ENCODE results near the gene CD99.
"Not testable (repeated sequence)": the region's sequence is repeated elsewhere in the genome, so short reads cannot be mapped to it uniquely, and the experiment has no call there.

CD99 gene

GRCh38 chrX:2733286-2733685 is 42.2 kb downstream of the CD99 start:
- H3K36me3 ChIP-seq (replicated peaks; ENCODE audit: low read depth, low read length) = peaks cover 39% of the 10 kb centered on the region
- H3K9ac ChIP-seq (ENCODE audit: low read length) = no peak overlapping the region
- H3K4me1 ChIP-seq (ENCODE audit: low read length) = no peaks in the 10 kb centered on the region
- no peak overlapping the region for H2AFZ ChIP-seq (ENCODE audit: low read depth, low read length)
- H3K27me3 ChIP-seq (ENCODE audit: low read depth, low read length) = no peaks in the 10 kb centered on the region
- no peak overlapping the region for H3K27ac ChIP-seq (ENCODE audit: low read length)
- H3K4me3 ChIP-seq (ENCODE audit: low read length) = no peak overlapping the region
- H3K79me2 ChIP-seq (ENCODE audit: low read length) = no peaks in the 10 kb centered on the region
- no peaks in the 10 kb centered on the region for H3K9me3 ChIP-seq (ENCODE audit: insufficient read depth, low read length)
- no peaks in the 10 kb centered on the region for H4K20me1 ChIP-seq (ENCODE audit: insufficient read depth, low read length)
- TF ChIP-seq EZH2phosphoT487 (IDR thresholded peaks at IDR 0.05; ENCODE audit: low read depth) = no peak
- TF ChIP-seq CTCF (IDR thresholded peaks at IDR 0.05; ENCODE audit: low read depth, low read length) = no peak
- no peak overlapping the region for H3K4me2 ChIP-seq (ENCODE audit: low read length)

GRCh38 chrX:2735270-2735669 is 44.2 kb downstream of the CD99 start:
- peaks cover 26% of the 10 kb centered on the region for H3K36me3 ChIP-seq (replicated peaks; ENCODE audit: low read depth, low read length)
- TF ChIP-seq EZH2phosphoT487 (IDR thresholded peaks at IDR 0.05; ENCODE audit: low read depth) (no peak), CTCF (IDR thresholded peaks at IDR 0.05; ENCODE audit: low read depth, low read length) (no peak)

GRCh38 chrX:2740672-2741071 is 49.6 kb downstream of the CD99 start:
- Histone ChIP-seq H3K79me2 (ENCODE audit: low read length) (no peaks in the 10 kb centered on the region), H3K36me3 (replicated peaks; ENCODE audit: low read depth, low read length) (peaks cover 17% of the 10 kb centered on the region), H3K27ac (ENCODE audit: low read length) (no peak overlapping the region), H4K20me1 (ENCODE audit: insufficient read depth, low read length) (no peaks in the 10 kb centered on the region), H3K4me3 (ENCODE audit: low read length) (no peak overlapping the region), H3K27me3 (ENCODE audit: low read depth, low read length) (no peaks in the 10 kb centered on the region), H3K4me1 (ENCODE audit: low read length) (no peaks in the 10 kb centered on the region), H3K9me3 (ENCODE audit: insufficient read depth, low read length) (no peaks in the 10 kb centered on the region), H3K4me2 (ENCODE audit: low read length) (no peak overlapping the region), H3K9ac (ENCODE audit: low read length) (no peak overlapping the region), H2AFZ (ENCODE audit: low read depth, low read length) (no peak overlapping the region)
- TF ChIP-seq CTCF (IDR thresholded peaks at IDR 0.05; ENCODE audit: low read depth, low read length) (no peak), EZH2phosphoT487 (IDR thresholded peaks at IDR 0.05; ENCODE audit: low read depth) (no peak)

More at GRCh38 chrX:2735270-2735669, 44.2 kb downstream of the CD99 start:
- H3K4me3 ChIP-seq (ENCODE audit: low read length) = no peak overlapping the region
- no peak overlapping the region for H3K9ac ChIP-seq (ENCODE audit: low read length)
- H3K79me2 ChIP-seq (ENCODE audit: low read length) = no peaks in the 10 kb centered on the region
- no peaks in the 10 kb centered on the region for H3K9me3 ChIP-seq (ENCODE audit: insufficient read depth, low read length)
- H3K4me1 ChIP-seq (ENCODE audit: low read length) = no peaks in the 10 kb centered on the region
- H3K27ac ChIP-seq (ENCODE audit: low read length) = no peak overlapping the region
- no peaks in the 10 kb centered on the region for H3K27me3 ChIP-seq (ENCODE audit: low read depth, low read length)
- no peak overlapping the region for H2AFZ ChIP-seq (ENCODE audit: low read depth, low read length)
- no peaks in the 10 kb centered on the region for H4K20me1 ChIP-seq (ENCODE audit: insufficient read depth, low read length)
- H3K4me2 ChIP-seq (ENCODE audit: low read length) = no peak overlapping the region

- Histone ChIP-seq H3K27ac (ENCODE audit: low read length) (no peak overlapping the region), H3K4me2 (ENCODE audit: low read length) (no peak overlapping the region), H3K9ac (ENCODE audit: low read length) (no peak overlapping the region), H3K79me2 (ENCODE audit: low read length) (no peaks in the 10 kb centered on the region), H3K4me3 (ENCODE audit: low read length) (no peak overlapping the region), H4K20me1 (ENCODE audit: insufficient read depth, low read length) (no peaks in the 10 kb centered on the region), H3K9me3 (ENCODE audit: insufficient read depth, low read length) (no peaks in the 10 kb centered on the region), H3K36me3 (replicated peaks; ENCODE audit: low read depth, low read length) (peaks cover 16% of the 10 kb centered on the region), H3K27me3 (ENCODE audit: low read depth, low read length) (no peaks in the 10 kb centered on the region), H2AFZ (ENCODE audit: low read depth, low read length) (no peak overlapping the region), H3K4me1 (ENCODE audit: low read length) (no peaks in the 10 kb centered on the region)
- TF ChIP-seq EZH2phosphoT487 (IDR thresholded peaks at IDR 0.05; ENCODE audit: low read depth) (no peak), CTCF (IDR thresholded peaks at IDR 0.05; ENCODE audit: low read depth, low read length) (no peak)
Observed at GRCh38 chrX:2741386-2741785, 50.3 kb downstream of the CD99 start.

- not testable (repeated sequence) for H4K20me1 ChIP-seq (ENCODE audit: insufficient read depth, low read length); H3K9ac ChIP-seq (ENCODE audit: low read length); H3K4me2 ChIP-seq (ENCODE audit: low read length); H3K27ac ChIP-seq (ENCODE audit: low read length); H3K27me3 ChIP-seq (ENCODE audit: low read depth, low read length); H3K4me1 ChIP-seq (ENCODE audit: low read length); H3K79me2 ChIP-seq (ENCODE audit: low read length); H3K4me3 ChIP-seq (ENCODE audit: low read length); H3K9me3 ChIP-seq (ENCODE audit: insufficient read depth, low read length); H2AFZ ChIP-seq (ENCODE audit: low read depth, low read length)
- peaks cover 12% of the 10 kb centered on the region for H3K36me3 ChIP-seq (replicated peaks; ENCODE audit: low read depth, low read length)
Observed at GRCh38 chrX:2746250-2746649, 55.2 kb downstream of the CD99 start.

Measured in OCI-LY3 (cell line).